MCF 10A (cell line): ENCODE measurements around the gene L3MBTL4. TPM values are rescaled to one million over a fixed set of nuclear protein-coding genes. Genes with fewer than 3 reads are reported as not detected.

Experiments
- BruUV-seq: library from RNA; stranded (reverse); fragments of 400-500 nt; replicated peaks from 2 replicates; lab custom pipeline; 2021; lab: Mats Ljungman, UMichigan
- CTCF ChIA-PET: fragments of 300-600 bp; sonication (Branson Sonifier 250); formaldehyde crosslinking; extraction: SDS; loops from one replicate; lab custom pipeline; 2021; ENCODE audit warnings: antibody characterized with exemption, inconsistent platforms; lab: Yijun Ruan, JAX
- POLR2A ChIA-PET: fragments of 300-600, 350-650 bp; sonication (Branson Sonifier 250); formaldehyde crosslinking; extraction: SDS; loops from one replicate; lab custom pipeline; 2020; ENCODE audit warnings: antibody characterized with exemption, inconsistent platforms; lab: Yijun Ruan, JAX
- DNase-seq: peaks from one replicate; pipeline ENCODE4 v3.0.0-alpha.2; 2018; ENCODE audit not compliant: unreplicated experiment
- H3K27ac Mint-ChIP-seq: one replicate; pipeline ENCODE4 v1.8.0; 2022; ENCODE audit warnings: mild to moderate bottlenecking, low read depth, mixed read lengths; ENCODE audit not compliant: unreplicated experiment
- H3K27me3 Mint-ChIP-seq: one replicate; pipeline ENCODE4 v1.8.0; 2022; ENCODE audit warnings: mixed read lengths; ENCODE audit not compliant: insufficient read depth, unreplicated experiment
- H3K36me3 Mint-ChIP-seq: one replicate; pipeline ENCODE4 v1.8.0; 2022; ENCODE audit warnings: mild to moderate bottlenecking, moderate library complexity, mixed read lengths; ENCODE audit not compliant: insufficient read depth, unreplicated experiment
- H3K4me1 Mint-ChIP-seq: one replicate; pipeline ENCODE4 v1.8.0; 2022; ENCODE audit warnings: mixed read lengths; ENCODE audit not compliant: insufficient read depth, unreplicated experiment
- H3K4me3 Mint-ChIP-seq: one replicate; pipeline ENCODE4 v1.8.0; 2022; ENCODE audit warnings: mild to moderate bottlenecking, moderate library complexity, mixed read lengths; ENCODE audit not compliant: unreplicated experiment
- H3K9me3 Mint-ChIP-seq: one replicate; pipeline ENCODE4 v1.8.0; 2022; ENCODE audit warnings: mixed read lengths; ENCODE audit not compliant: unreplicated experiment
- intact Hi-C: fragments of 100-400 bp; cut with micrococcal nuclease; formaldehyde crosslinking; loops from 2 replicates; pipeline ENCODE4 v1.14.1; 2022
- total RNA-seq: library from RNA; stranded (reverse); gene quantifications from 2 replicates; pipeline ENCODE4 v1.2.3, GENCODE V29; 2022
- TF ChIP-seq, protein P1 (sequence below): fragments of 200-600 bp; IDR thresholded peaks from one replicate; pipeline ENCODE4 v1.8.0; 2022; ENCODE audit warnings: antibody characterized with exemption, mild to moderate bottlenecking; ENCODE audit not compliant: unreplicated experiment

The L3MBTL4 gene
- total RNA-seq, 1 experiment from 2014 or later = not detected

DNA sequence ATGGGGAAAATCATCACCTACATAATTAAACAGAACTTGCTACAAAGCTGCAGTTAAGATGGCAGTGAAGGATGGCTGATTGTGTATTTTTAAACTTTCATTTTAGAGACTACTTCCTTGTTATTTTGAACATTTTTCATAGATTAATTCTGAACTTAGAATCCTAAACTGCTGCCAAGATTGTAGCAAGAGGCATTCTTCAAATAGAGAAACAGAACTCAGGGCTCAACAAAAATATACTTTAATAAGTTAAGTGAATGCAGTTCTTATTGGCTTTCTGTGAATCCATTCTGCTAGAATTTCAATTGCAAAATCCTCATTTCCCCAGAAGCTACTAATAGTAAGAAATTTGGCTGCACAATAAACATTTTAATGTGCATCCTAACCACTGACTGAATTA is 160.3 kb downstream of the L3MBTL4 start:
- Mint-ChIP-seq H3K4me1 (no peaks in the 10 kb centered on the region), H3K27me3 (peaks cover 11% of the 10 kb centered on the region), H3K27ac (no peak overlapping the region), H3K4me3 (no peak overlapping the region), H3K36me3 (no peaks in the 10 kb centered on the region), H3K9me3 (peaks cover 11% of the 10 kb centered on the region)
- TF ChIP-seq, protein P1, sequence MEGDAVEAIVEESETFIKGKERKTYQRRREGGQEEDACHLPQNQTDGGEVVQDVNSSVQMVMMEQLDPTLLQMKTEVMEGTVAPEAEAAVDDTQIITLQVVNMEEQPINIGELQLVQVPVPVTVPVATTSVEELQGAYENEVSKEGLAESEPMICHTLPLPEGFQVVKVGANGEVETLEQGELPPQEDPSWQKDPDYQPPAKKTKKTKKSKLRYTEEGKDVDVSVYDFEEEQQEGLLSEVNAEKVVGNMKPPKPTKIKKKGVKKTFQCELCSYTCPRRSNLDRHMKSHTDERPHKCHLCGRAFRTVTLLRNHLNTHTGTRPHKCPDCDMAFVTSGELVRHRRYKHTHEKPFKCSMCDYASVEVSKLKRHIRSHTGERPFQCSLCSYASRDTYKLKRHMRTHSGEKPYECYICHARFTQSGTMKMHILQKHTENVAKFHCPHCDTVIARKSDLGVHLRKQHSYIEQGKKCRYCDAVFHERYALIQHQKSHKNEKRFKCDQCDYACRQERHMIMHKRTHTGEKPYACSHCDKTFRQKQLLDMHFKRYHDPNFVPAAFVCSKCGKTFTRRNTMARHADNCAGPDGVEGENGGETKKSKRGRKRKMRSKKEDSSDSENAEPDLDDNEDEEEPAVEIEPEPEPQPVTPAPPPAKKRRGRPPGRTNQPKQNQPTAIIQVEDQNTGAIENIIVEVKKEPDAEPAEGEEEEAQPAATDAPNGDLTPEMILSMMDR = no peak
- DNase-seq = no peak
- ChIA-PET POLR2A (no interaction called here), CTCF (interaction anchor here (0.6 kb wide), 1 partner anchor 369 kb away, joined by 3 read pairs; no protein-coding TSS in a partner anchor)
- intact Hi-C loops = no loop called here
- BruUV-seq = no TSS peak

- POLR2A ChIA-PET = no interaction called here
- Mint-ChIP-seq H3K27ac (no peak overlapping the region), H3K27me3 (peaks cover 2% of the 10 kb centered on the region), H3K4me1 (no peaks in the 10 kb centered on the region), H3K4me3 (no peak overlapping the region), H3K9me3 (no peaks in the 10 kb centered on the region), H3K36me3 (no peaks in the 10 kb centered on the region)
- DNase-seq = no peak
- no TSS peak for BruUV-seq
- TF ChIP-seq, protein P1 = no peak
- CTCF ChIA-PET = no interaction called here
- intact Hi-C loops = no loop called here
Measured at GRCh38 chr18:6251084-6251483, 163.6 kb downstream of the L3MBTL4 start.

DNA sequence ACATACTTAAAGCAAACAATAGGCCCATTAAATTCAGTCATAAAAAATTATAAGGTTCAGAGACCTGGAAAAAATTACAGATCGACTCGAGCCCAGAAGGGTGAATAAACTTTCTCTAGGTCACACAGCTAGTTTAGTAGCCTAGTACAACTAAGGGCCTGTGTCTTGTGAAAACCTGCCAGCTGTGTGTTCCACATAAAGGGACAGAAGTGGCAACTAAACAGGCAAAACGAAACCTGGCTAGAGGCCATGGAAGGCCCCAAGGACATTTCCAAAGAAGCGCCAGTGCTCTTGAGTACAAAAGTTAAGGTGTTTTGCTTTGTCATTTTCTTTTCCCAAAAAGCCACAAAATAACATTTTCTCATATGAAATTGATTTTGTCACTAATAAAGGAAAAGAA is 164.9 kb downstream of the L3MBTL4 start:
- no TSS peak for BruUV-seq
- H3K27ac Mint-ChIP-seq = no peak overlapping the region
- H3K9me3 Mint-ChIP-seq = no peaks in the 10 kb centered on the region
- H3K27me3 Mint-ChIP-seq = no peaks in the 10 kb centered on the region
- no peak overlapping the region for H3K4me3 Mint-ChIP-seq
- intact Hi-C loops = no loop called here
- DNase-seq = no peak
- ChIA-PET POLR2A (no interaction called here), CTCF (no interaction called here)
- no peaks in the 10 kb centered on the region for H3K36me3 Mint-ChIP-seq
- TF ChIP-seq, protein P1 = no peak
- H3K4me1 Mint-ChIP-seq = no peaks in the 10 kb centered on the region

DNA sequence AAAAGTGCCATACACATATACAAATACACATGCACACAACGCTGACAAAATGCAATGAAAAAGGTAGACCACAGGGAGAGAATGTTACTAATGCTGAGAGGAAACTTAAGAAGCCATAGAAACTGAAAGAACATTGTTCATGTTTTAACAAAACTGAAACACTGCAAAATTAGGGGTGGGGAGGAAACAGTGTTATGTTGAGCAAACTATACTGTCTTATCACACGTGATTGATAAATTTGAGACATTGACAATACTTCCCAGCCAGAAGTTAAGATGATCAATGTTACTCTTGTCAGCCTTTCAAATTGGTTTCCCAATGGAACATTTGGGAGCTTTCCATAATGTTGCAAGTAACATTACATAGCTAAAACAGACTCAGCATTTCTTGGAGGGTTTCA is 165.5 kb downstream of the L3MBTL4 start:
- Mint-ChIP-seq H3K4me1 (no peaks in the 10 kb centered on the region), H3K27me3 (no peaks in the 10 kb centered on the region), H3K4me3 (no peak overlapping the region), H3K9me3 (no peaks in the 10 kb centered on the region), H3K36me3 (no peaks in the 10 kb centered on the region), H3K27ac (no peak overlapping the region)
- no TSS peak for BruUV-seq
- no peak for DNase-seq
- ChIA-PET POLR2A (interaction anchor here (0.6 kb wide), 1 partner anchor 607 kb away, joined by 3 read pairs; no protein-coding TSS in a partner anchor), CTCF (no interaction called here)
- TF ChIP-seq, protein P1 = no peak
- intact Hi-C loops = no loop called here
